KMS-11 (cell line): Measurements from ENCODE around the gene CTDSP2.

Experiments used
- H2AFZ ChIP-seq: fragments of 200-600 bp; sonication (generic); 2 replicates; pipeline ENCODE4 v1.6.1; 2016; ENCODE audit warnings: antibody characterized with exemption, mixed run types, low read depth
- H3K27ac ChIP-seq: fragments of 200-600 bp; sonication (generic); 2 replicates; pipeline ENCODE4 v1.6.1; 2016; ENCODE audit warnings: mild to moderate bottlenecking, mixed run types
- H3K27me3 ChIP-seq: fragments of 200-600 bp; sonication (generic); 2 replicates; pipeline ENCODE4 v1.6.1; 2017; ENCODE audit warnings: mild to moderate bottlenecking, low read depth, mixed run types, moderate library complexity; ENCODE audit not compliant: insufficient read depth
- H3K36me3 ChIP-seq: fragments of 200-600 bp; sonication (generic); 2 replicates; pipeline ENCODE4 v1.6.1; 2017; ENCODE audit warnings: mild to moderate bottlenecking, mixed run types; ENCODE audit not compliant: insufficient read depth
- H3K4me1 ChIP-seq: fragments of 200-600 bp; sonication (generic); 2 replicates; pipeline ENCODE4 v1.6.1; 2016; ENCODE audit warnings: mild to moderate bottlenecking, low read depth, mixed run types; ENCODE audit not compliant: poor library complexity, severe bottlenecking
- H3K4me2 ChIP-seq: fragments of 200-600 bp; sonication (generic); 2 replicates; pipeline ENCODE4 v1.7.0; 2016; ENCODE audit warnings: mild to moderate bottlenecking, mixed run types
- H3K4me3 ChIP-seq: fragments of 200-600 bp; sonication (generic); IDR thresholded peaks from 2 replicates; pipeline ENCODE4 v1.6.1; 2017; ENCODE audit warnings: low read depth, low read length, mixed read lengths; ENCODE audit not compliant: insufficient read depth
- H3K79me2 ChIP-seq: fragments of 200-600 bp; sonication (generic); 2 replicates; pipeline ENCODE4 v1.6.1; 2016; ENCODE audit warnings: low read depth, mixed run types; ENCODE audit not compliant: insufficient read depth
- H3K9ac ChIP-seq: fragments of 200-600 bp; sonication (generic); 2 replicates; pipeline ENCODE4 v1.6.1; 2016; ENCODE audit warnings: mild to moderate bottlenecking, mixed run types
- H4K20me1 ChIP-seq: fragments of 200-600 bp; sonication (generic); 2 replicates; pipeline ENCODE4 v1.6.1; 2016; ENCODE audit warnings: mild to moderate bottlenecking, mixed run types; ENCODE audit not compliant: insufficient read depth
- TF ChIP-seq, protein P1 (sequence below): fragments of 200-600 bp; sonication (generic); conservative IDR thresholded peaks from 2 replicates; pipeline ENCODE4 v1.6.1; 2017; ENCODE audit warnings: low read depth, mild to moderate bottlenecking, antibody characterized with exemption, low read length, moderate library complexity, mixed read lengths

The CTDSP2 gene

DNA sequence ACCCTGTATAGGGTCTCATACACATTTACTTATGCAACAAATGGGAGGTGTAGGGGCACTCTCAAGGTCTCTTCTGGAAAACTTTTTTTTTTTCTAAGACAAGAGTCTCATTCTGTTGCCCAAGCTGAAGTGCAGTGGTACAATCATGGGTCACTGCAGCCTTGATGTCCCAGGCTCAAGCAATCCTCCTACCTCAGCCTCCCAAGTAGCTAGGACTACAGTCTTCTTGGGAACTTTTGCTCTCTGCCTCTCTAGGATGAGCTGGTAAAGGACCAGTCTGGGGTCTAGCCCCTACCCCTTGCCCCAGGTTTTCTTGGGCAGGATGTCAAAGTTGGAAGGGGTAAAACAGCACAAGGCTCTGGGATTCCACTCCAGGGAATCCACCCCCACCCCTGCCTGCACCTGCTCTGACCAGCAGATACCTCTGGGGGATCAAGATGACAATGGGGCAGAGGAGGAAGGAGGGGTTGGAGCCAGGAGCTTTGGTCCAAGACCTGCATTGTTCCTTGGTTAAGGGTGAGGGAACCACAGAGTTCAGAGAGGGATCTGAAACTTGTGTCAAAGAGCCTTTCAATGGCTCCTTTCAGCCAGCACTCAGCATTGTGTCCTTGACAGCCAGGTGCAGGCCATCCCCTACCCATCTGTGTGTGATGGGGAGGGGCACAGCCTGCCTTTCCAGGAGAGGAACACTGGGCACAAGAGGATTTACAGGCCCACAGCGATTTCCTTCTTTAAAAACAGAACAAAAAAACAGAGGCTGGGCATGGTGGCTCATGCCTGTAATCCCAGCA, 12.2 kb downstream of the CTDSP2 start:
- Histone ChIP-seq H3K79me2 (peaks cover 97% of the 10 kb centered on the region), H2AFZ (no peak overlapping the region), H3K4me3 (no peak overlapping the region), H3K9ac (peak overlapping the region; percentile 10; the same call in 1 of the 2 replicates), H3K4me1 (peaks cover 92% of the 10 kb centered on the region), H3K36me3 (no peaks in the 10 kb centered on the region), H3K27ac (peak overlapping the region; percentile 64), H4K20me1 (peaks cover 36% of the 10 kb centered on the region), H3K27me3 (no peaks in the 10 kb centered on the region), H3K4me2 (peak overlapping the region; percentile 76)
- TF ChIP-seq, protein P1, sequence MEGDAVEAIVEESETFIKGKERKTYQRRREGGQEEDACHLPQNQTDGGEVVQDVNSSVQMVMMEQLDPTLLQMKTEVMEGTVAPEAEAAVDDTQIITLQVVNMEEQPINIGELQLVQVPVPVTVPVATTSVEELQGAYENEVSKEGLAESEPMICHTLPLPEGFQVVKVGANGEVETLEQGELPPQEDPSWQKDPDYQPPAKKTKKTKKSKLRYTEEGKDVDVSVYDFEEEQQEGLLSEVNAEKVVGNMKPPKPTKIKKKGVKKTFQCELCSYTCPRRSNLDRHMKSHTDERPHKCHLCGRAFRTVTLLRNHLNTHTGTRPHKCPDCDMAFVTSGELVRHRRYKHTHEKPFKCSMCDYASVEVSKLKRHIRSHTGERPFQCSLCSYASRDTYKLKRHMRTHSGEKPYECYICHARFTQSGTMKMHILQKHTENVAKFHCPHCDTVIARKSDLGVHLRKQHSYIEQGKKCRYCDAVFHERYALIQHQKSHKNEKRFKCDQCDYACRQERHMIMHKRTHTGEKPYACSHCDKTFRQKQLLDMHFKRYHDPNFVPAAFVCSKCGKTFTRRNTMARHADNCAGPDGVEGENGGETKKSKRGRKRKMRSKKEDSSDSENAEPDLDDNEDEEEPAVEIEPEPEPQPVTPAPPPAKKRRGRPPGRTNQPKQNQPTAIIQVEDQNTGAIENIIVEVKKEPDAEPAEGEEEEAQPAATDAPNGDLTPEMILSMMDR, result no peak

DNA sequence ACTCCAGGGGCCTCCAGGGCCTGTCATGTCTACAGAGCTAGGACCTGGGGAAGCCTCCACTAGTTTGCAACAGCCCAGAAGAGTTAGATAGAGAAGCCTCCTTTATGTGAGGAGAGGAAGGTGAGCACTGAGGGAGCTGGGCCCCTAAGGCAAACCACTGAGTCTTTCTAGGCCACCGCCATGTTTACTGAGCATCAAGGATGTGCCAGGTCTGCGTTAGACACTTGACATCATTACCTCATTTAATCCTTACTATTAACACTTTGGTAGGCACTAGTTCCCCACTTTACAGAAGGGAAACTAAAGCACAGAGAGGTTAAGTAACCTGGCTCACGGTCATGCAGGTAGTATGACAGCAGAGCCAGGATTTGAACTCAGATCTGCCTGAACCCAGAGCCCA, 12.9 kb downstream of the CTDSP2 start:
- Histone ChIP-seq H3K4me1 (peaks cover 86% of the 10 kb centered on the region), H2AFZ (no peak overlapping the region), H3K79me2 (peaks cover 97% of the 10 kb centered on the region), H3K27me3 (no peaks in the 10 kb centered on the region), H3K36me3 (peaks cover 5% of the 10 kb centered on the region; the same call in 1 of the 2 replicates), H3K27ac (peak overlapping the region; percentile 64; the same call in 1 of the 2 replicates), H3K9ac (no peak overlapping the region; the same call in 1 of the 2 replicates), H3K4me3 (no peak overlapping the region), H4K20me1 (peaks cover 35% of the 10 kb centered on the region), H3K4me2 (peak overlapping the region; percentile 76)
- TF ChIP-seq, protein P1, result no peak

DNA sequence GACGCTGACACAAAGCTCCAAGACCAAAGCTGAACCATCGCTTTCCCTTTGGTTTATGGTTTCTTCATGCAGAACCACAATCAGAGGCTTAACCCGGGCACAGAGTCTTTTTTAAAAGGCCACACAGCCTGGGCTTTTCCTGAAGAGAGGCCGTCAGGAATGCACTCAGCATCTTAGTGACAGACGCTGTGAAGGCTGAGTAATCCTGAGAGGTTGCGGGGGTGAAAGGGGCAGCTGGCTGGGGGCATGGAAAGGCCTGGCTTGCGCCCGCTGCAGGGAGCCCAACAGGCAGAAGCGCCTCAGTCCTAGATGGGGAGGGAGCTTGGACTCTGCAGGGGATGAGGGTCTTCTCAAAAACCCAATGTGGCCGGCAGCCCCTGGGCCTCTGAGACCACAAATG, 13.6 kb downstream of the CTDSP2 start:
- H3K4me2 ChIP-seq, result peak overlapping the region; percentile 76
- H3K36me3 ChIP-seq, result peaks cover 7% of the 10 kb centered on the region; the same call in 1 of the 2 replicates
- H3K27ac ChIP-seq, result peak overlapping the region; percentile 64
- TF ChIP-seq, protein P1, result no peak; the same call in 1 of the 2 replicates
- H3K4me3 ChIP-seq, result no peak overlapping the region
- H4K20me1 ChIP-seq, result peaks cover 28% of the 10 kb centered on the region
- no peaks in the 10 kb centered on the region for H3K27me3 ChIP-seq
- H3K79me2 ChIP-seq, result peaks cover 92% of the 10 kb centered on the region
- H2AFZ ChIP-seq, result no peak overlapping the region
- peaks cover 79% of the 10 kb centered on the region for H3K4me1 ChIP-seq
- H3K9ac ChIP-seq, result peak overlapping the region; percentile 10; the same call in 1 of the 2 replicates

DNA sequence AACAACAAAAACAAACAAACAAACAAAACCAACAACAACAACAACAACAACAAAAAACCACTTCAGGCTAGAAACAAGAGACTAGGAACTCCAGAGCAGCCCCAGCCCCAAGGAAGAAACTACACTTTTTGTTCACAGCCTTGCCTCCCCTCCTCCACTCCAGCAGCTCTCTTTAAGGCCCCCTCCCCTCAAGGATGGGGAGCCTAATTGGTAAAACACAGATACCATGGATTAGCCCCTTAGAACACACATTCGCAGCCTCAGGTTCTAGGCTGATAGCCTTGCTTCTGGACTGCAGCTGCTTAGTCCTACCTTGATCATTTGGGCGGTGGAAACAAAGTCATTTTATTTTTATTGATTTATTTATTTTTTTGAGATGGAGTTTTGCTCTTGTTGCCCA, 16.1 kb downstream of the CTDSP2 start:
- peak overlapping the region; percentile 76; the same call in 1 of the 2 replicates for H3K4me2 ChIP-seq

More for the DNA sequence above, 16.1 kb downstream of the CTDSP2 start:
- H3K27me3 ChIP-seq, result no peaks in the 10 kb centered on the region
- TF ChIP-seq, protein P1, result no peak
- H3K79me2 ChIP-seq, result peaks cover 70% of the 10 kb centered on the region
- H3K36me3 ChIP-seq, result peaks cover 23% of the 10 kb centered on the region; the same call in 1 of the 2 replicates
- no peak overlapping the region for H2AFZ ChIP-seq
- no peak overlapping the region for H3K4me3 ChIP-seq
- H3K4me1 ChIP-seq, result peaks cover 53% of the 10 kb centered on the region
- no peak overlapping the region; the same call in 1 of the 2 replicates for H3K27ac ChIP-seq
- peaks cover 28% of the 10 kb centered on the region for H4K20me1 ChIP-seq
- H3K9ac ChIP-seq, result no peak overlapping the region
